OCI-LY7 (cell line): ENCODE measurements around the gene HDAC9. TPM values are rescaled to one million over a fixed set of nuclear protein-coding genes. Genes with fewer than 3 reads are reported as not detected.
A peak's percentile ranks its signal among the peaks of the same experiment; 100 is the strongest.

Experiments used
- BruUV-seq: library from RNA; stranded (reverse); fragments of 400-500 nt; replicated peaks from 2 replicates; lab custom pipeline; 2021; lab: Mats Ljungman, UMichigan
- CTCF ChIA-PET: fragments of 300-600 bp; sonication (Branson Sonifier 250); formaldehyde crosslinking; loops from one replicate; lab custom pipeline; 2022; ENCODE audit warnings: antibody characterized with exemption; ENCODE audit not compliant: unreplicated experiment; lab: Charles Lee
- POLR2A ChIA-PET: fragments of 300-600 bp; sonication (Branson Sonifier 250); formaldehyde crosslinking; loops from one replicate; lab custom pipeline; 2022; ENCODE audit warnings: antibody characterized with exemption; lab: Charles Lee
- DNase-seq: peaks from one replicate; pipeline ENCODE4 v3.0.0-alpha.2; 2015; ENCODE audit warnings: low spot score
- H2AFZ ChIP-seq: fragments of 200-600 bp; sonication (generic), shearing (Covaris generic); 2 replicates; pipeline ENCODE4 v1.6.1; 2014; ENCODE audit warnings: mild to moderate bottlenecking, antibody characterized with exemption, low read length, moderate library complexity
- H3K27ac ChIP-seq: fragments of 200-600 bp; sonication (generic); 2 replicates; pipeline ENCODE4 v1.5.1; 2014; ENCODE audit warnings: mixed run types, low read depth, mild to moderate bottlenecking, moderate library complexity, low read length, inconsistent platforms; ENCODE audit not compliant: poor library complexity, severe bottlenecking
- H3K36me3 ChIP-seq: fragments of 200-600 bp; sonication (generic); 2 replicates; pipeline ENCODE4 v1.6.1; 2014; ENCODE audit warnings: mild to moderate bottlenecking, antibody characterized with exemption, low read length, moderate library complexity, mixed read lengths; ENCODE audit not compliant: insufficient read depth
- H3K4me1 ChIP-seq: fragments of 200-600 bp; sonication (generic); 2 replicates; pipeline ENCODE4 v1.5.1; 2014; ENCODE audit warnings: mild to moderate bottlenecking, low read length; ENCODE audit not compliant: insufficient read depth, poor library complexity, severe bottlenecking
- H3K4me2 ChIP-seq: fragments of 200-600 bp; sonication (generic); 2 replicates; pipeline ENCODE4 v1.6.1; 2014; ENCODE audit warnings: mild to moderate bottlenecking, low read length
- H3K4me3 ChIP-seq: fragments of 200-600 bp; sonication (generic); 2 replicates; pipeline ENCODE4 v1.5.1; 2014; ENCODE audit warnings: mild to moderate bottlenecking, low read depth, low read length; ENCODE audit not compliant: poor library complexity, severe bottlenecking
- H3K79me2 ChIP-seq: fragments of 200-600 bp; sonication (generic); 2 replicates; pipeline ENCODE4 v1.6.1; 2016; ENCODE audit warnings: low read depth, mild to moderate bottlenecking, low read length, moderate library complexity, mixed read lengths; ENCODE audit not compliant: insufficient read depth
- H3K9me2 ChIP-seq: fragments of 200-600 bp; sonication (generic); 2 replicates; pipeline ENCODE4 v1.6.1; 2016; ENCODE audit warnings: mild to moderate bottlenecking, low read length, mixed read lengths; ENCODE audit not compliant: insufficient read depth
- H3K9me3 ChIP-seq: fragments of 200-600 bp; sonication (generic); 2 replicates; pipeline ENCODE4 v1.6.1; 2014; ENCODE audit warnings: mild to moderate bottlenecking, mixed run types, low read length, mixed read lengths
- H4K20me1 ChIP-seq: fragments of 200-600 bp; sonication (generic); 2 replicates; pipeline ENCODE4 v1.6.1; 2014; ENCODE audit warnings: mild to moderate bottlenecking, antibody characterized with exemption, low read length, moderate library complexity, mixed read lengths; ENCODE audit not compliant: insufficient read depth
- EZH2phosphoT487 ChIP-seq: fragments of 200-600 bp; sonication (generic); IDR thresholded peaks from 2 replicates; pipeline ENCODE4 v1.6.1; 2018; ENCODE audit warnings: low read depth, borderline replicate concordance, mild to moderate bottlenecking, mixed run types, antibody characterized with exemption, low read length, moderate library complexity, mixed read lengths
- intact Hi-C: fragments of 100-400 bp; cut with micrococcal nuclease; formaldehyde crosslinking; loops from one replicate; pipeline ENCODE4 v1.10.0; 2022; ENCODE audit not compliant: unreplicated experiment
- total RNA-seq, 2 experiments: library from RNA; depleted of rRNA in 1 of 2; stranded (reverse); fragments of >200 nt in 1 of 2; shearing (Covaris generic) in 1 of 2; gene quantifications; 2 replicates each; pipeline ENCODE4 v1.2.3, GENCODE V29; 2014 to 2022
- TF ChIP-seq, protein P1 (sequence below): fragments of 200-600 bp; sonication (generic); conservative IDR thresholded peaks from 2 replicates; pipeline ENCODE4 v1.5.1; 2014; ENCODE audit warnings: mild to moderate bottlenecking, antibody characterized with exemption, low read length, moderate library complexity, mixed read lengths

HDAC9 gene
- total RNA-seq, 2 experiments from 2014 or later: 58.8 to 91.7 TPM

DNA sequence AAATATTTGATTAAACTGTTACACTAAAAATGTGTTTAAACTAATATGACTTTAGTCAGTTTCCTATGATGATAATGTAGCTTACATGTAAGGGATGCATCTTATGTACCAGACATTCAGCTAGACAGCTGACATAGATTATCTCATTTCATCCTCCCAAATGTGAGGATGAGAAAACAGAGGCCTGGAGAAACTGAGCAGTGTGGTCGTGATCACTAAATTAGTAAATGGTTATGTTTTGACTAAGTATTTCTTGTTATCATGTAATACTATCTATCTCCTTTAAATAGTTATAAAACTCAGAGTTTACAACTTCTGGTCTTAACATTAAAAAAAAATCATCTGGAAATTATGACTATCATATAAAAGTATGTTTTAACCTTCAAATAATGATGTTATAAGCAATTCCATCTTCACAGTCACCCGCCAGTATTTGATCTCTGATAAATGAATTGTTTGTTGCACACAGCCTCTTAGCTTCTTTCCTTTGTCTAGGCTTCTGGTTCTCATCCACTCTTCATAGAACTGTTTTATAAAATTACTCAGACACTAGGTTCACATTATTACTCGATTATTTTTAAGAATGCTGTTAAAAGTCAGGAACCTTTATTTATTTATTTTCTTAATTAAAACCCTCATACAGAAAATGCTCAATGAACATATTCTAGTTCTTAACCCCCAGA is 33.6 kb upstream of the HDAC9 start:
- H2AFZ ChIP-seq: peak overlapping the region; percentile 63; the same call in 1 of the 2 replicates
- H3K27ac ChIP-seq: no peak overlapping the region
- ChIA-PET POLR2A (interaction anchor here (0.9 kb wide), 1 partner anchor 9 kb away, joined by 5 read pairs; no protein-coding TSS in a partner anchor), CTCF (no interaction called here)
- H3K36me3 ChIP-seq: no peaks in the 10 kb centered on the region
- H3K4me3 ChIP-seq: no peak overlapping the region
- intact Hi-C loops: no loop called here
- no peaks in the 10 kb centered on the region for H3K9me3 ChIP-seq
- H3K4me1 ChIP-seq: no peaks in the 10 kb centered on the region
- H3K79me2 ChIP-seq: no peaks in the 10 kb centered on the region
- DNase-seq: no peak
- H4K20me1 ChIP-seq: no peaks in the 10 kb centered on the region
- TF ChIP-seq, protein P1, sequence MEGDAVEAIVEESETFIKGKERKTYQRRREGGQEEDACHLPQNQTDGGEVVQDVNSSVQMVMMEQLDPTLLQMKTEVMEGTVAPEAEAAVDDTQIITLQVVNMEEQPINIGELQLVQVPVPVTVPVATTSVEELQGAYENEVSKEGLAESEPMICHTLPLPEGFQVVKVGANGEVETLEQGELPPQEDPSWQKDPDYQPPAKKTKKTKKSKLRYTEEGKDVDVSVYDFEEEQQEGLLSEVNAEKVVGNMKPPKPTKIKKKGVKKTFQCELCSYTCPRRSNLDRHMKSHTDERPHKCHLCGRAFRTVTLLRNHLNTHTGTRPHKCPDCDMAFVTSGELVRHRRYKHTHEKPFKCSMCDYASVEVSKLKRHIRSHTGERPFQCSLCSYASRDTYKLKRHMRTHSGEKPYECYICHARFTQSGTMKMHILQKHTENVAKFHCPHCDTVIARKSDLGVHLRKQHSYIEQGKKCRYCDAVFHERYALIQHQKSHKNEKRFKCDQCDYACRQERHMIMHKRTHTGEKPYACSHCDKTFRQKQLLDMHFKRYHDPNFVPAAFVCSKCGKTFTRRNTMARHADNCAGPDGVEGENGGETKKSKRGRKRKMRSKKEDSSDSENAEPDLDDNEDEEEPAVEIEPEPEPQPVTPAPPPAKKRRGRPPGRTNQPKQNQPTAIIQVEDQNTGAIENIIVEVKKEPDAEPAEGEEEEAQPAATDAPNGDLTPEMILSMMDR: no peak
- TF ChIP-seq EZH2phosphoT487: no peak
- H3K4me2 ChIP-seq: no peak overlapping the region
- H3K9me2 ChIP-seq: no peaks in the 10 kb centered on the region
- BruUV-seq: no TSS peak

DNA sequence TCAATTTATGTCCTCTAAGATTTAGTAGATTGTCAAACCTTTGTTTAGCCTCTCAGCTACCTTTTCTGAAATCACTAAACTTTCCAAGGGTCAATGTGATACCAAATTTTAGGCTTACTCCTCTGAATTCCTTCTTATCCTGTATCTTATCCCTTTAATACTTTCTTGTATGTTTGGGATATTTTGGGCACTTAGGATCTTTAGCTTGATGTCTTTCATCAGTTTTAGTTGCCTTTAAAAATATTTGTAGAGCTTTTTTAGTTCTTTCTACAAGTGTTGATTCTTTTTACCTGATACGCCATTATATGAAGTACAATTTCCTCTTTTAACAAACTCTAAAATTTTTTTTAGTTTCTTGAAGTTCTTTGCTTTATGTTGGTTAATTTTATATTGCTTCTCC is 30.7 kb upstream of the HDAC9 start:
- ChIA-PET CTCF (no interaction called here), POLR2A (interaction anchor here (1.1 to 1.4 kb wide), 3 partner anchors 8 to 46 kb away, joined by 3 to 4 read pairs (median 4); no protein-coding TSS in a partner anchor)
- Histone ChIP-seq H2AFZ (peak overlapping the region; percentile 35; the same call in 1 of the 2 replicates), H3K79me2 (no peaks in the 10 kb centered on the region), H3K9me2 (no peaks in the 10 kb centered on the region), H3K4me1 (no peaks in the 10 kb centered on the region), H3K27ac (no peak overlapping the region), H3K36me3 (no peaks in the 10 kb centered on the region), H4K20me1 (no peaks in the 10 kb centered on the region), H3K4me2 (no peak overlapping the region), H3K9me3 (no peaks in the 10 kb centered on the region), H3K4me3 (no peak overlapping the region)
- intact Hi-C loops: no loop called here
- BruUV-seq: no TSS peak
- DNase-seq: no peak
- no peak for TF ChIP-seq EZH2phosphoT487
- TF ChIP-seq, protein P1: no peak

DNA sequence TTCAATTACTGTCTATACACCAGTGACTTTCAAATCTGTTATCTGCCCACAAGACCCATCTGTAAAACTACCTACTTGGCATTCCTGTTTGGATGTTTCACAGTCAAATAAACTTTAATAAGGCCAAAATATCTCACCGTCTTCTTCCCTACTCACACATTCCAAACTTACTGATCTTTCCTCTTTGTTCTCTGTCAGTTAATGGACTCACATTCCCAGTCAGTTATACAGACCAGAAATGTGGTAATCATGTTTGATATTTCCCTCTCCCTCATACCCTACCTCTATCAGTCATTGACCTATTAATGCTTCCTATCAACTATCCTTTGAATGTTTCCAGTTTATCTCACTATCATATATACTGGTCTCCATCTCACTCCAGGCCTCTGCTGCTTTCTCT is 28.5 kb upstream of the HDAC9 start:
- Histone ChIP-seq H3K36me3 (no peaks in the 10 kb centered on the region), H3K4me2 (no peak overlapping the region), H3K79me2 (no peaks in the 10 kb centered on the region), H3K4me1 (no peaks in the 10 kb centered on the region), H3K9me3 (no peaks in the 10 kb centered on the region), H4K20me1 (no peaks in the 10 kb centered on the region), H3K27ac (no peak overlapping the region), H3K4me3 (no peak overlapping the region), H3K9me2 (no peaks in the 10 kb centered on the region), H2AFZ (no peak overlapping the region)
- POLR2A ChIA-PET: interaction anchor here (0.6 kb wide), 2 partner anchors 20 to 49 kb away, joined by 3 read pairs; no protein-coding TSS in a partner anchor
- intact Hi-C loops: no loop called here
- no TSS peak for BruUV-seq
- no peak for TF ChIP-seq EZH2phosphoT487
- TF ChIP-seq, protein P1: no peak
- CTCF ChIA-PET: no interaction called here
- DNase-seq: no peak
